DMS153 treated with DMSO at 0.1 percent for 48 hours (cell line): ENCODE measurements around the gene MOCS3.

Experiments used
- DNase-seq: peaks from one replicate; lab custom pipeline; 2025; ENCODE audit not compliant: unreplicated experiment; lab: John Stamatoyannopoulos, UW

Gene MOCS3, protein sequence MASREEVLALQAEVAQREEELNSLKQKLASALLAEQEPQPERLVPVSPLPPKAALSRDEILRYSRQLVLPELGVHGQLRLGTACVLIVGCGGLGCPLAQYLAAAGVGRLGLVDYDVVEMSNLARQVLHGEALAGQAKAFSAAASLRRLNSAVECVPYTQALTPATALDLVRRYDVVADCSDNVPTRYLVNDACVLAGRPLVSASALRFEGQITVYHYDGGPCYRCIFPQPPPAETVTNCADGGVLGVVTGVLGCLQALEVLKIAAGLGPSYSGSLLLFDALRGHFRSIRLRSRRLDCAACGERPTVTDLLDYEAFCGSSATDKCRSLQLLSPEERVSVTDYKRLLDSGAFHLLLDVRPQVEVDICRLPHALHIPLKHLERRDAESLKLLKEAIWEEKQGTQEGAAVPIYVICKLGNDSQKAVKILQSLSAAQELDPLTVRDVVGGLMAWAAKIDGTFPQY

DNA sequence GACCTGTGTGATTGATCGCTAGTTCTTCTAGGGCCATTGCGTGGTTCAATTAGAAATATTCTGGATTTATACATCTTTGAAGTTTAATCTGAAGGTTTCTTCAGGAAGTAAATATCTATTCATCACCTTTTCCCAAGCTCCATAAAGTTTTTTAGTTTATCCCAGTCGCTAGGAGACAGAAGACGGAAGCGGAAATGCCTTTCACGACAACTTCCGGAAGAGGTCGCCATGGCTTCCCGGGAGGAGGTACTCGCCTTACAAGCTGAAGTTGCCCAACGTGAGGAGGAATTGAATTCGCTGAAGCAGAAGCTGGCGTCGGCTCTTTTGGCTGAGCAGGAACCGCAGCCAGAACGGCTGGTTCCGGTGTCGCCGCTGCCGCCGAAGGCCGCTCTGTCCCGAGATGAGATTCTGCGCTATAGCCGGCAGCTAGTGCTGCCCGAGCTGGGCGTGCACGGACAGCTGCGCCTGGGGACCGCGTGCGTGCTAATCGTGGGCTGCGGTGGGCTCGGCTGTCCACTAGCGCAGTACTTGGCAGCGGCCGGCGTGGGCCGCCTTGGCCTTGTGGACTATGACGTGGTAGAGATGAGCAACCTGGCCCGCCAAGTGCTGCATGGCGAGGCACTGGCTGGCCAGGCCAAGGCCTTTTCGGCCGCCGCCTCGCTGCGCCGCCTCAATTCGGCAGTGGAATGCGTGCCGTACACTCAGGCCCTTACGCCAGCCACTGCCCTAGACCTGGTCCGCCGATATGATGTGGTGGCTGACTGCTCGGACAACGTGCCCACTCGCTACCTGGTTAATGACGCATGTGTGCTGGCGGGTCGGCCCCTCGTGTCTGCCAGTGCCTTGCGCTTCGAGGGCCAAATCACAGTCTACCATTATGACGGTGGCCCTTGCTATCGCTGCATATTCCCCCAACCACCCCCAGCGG lies at the start of gene MOCS3:
MOCS3 (plus strand) TSS at position 204 of the 928 bp plus-strand sequence; CDS start at position 229, 25 bp downstream.
- peak; percentile 89 for DNase-seq

DNA sequence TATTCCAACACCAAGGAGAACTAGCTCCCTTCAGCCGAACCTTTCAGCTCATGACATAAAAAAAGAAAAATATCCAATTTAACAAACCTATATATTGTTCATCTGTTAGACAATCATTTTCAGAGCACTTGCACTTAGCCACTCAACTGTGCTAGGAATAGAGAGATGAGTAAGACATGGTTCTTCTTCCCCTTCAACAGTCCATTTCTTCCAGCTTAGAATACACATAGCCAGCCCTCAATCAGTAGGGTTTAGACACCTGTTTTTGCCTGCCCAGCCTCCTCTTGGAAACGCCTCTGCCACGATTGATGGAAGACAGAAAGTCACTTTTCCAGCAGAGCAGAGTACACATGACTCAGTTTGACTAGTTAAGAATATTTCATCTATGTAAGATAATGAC lies 49.2 kb upstream of the MOCS3 start:
- no peak for DNase-seq

DNA sequence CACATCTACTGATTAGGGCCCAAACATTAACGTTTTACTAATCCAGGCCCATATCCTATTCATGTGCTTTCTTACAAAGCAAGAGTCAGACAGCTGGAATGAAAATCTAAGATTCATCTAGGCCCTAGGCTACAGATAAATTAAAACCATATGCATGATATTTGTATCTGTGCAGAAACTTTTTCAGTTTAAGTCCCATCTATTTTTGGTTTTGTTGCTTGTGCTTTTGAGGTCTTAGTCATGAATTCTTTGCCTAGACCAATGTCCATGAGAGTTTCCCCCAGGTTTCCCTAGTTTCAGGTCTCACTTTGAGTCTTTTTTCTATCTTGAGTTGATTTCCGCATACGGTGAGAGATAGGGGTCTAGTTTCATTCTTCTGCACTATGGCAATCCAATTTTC lies 47.6 kb upstream of the MOCS3 start:
- no peak for DNase-seq

DNA sequence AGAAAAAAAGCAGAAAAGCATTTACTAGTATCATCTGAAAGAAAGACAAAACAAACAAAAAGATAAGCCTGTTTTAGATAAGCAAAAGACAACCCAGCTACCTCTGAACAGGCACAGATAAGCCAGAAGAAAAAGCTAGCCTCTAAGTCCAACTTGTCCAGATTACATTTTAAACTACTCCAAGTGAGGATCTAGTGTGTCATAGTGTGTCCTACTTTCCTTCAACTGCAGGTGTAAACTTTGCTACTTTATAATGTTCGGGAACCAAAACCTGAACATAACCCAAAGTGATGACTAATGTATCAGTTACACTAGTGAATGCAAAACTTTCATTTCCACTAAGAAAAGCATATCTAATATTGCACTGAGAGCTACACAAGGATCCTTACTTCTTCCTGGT lies 46.9 kb upstream of the MOCS3 start:
- DNase-seq, result no peak

DNA sequence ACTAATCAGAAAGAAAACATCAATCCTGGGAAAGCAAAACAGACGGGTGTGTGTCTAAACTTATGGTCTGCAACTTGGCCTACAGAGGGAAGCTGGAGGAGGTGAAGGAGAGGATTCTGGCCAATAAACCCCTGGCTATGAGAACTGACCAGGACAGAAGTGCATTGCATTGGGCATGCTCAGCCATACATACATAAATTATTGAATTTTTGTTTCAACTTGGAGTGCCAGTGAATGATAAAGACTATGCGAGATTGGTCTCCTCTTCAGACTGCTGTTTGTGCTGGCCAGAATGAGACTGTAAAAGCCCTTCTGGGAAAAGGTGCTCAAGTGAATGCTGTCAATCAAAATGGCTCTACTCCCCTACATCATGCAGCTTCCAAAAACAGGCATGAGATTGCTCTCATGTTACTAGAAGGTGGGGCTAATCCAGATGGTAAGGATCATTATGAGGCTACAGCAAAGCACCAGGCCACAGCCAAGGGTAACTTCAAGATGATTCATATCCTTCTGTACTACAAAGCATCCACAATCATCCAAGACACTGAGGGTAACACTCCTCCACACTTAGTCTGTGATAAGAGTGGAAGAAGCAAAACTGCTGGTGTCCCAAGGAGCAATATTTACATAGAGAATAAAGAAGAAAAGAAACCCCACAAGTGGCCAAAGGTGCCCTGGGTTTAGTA lies 44.8 kb upstream of the MOCS3 start:
- no peak for DNase-seq

DNA sequence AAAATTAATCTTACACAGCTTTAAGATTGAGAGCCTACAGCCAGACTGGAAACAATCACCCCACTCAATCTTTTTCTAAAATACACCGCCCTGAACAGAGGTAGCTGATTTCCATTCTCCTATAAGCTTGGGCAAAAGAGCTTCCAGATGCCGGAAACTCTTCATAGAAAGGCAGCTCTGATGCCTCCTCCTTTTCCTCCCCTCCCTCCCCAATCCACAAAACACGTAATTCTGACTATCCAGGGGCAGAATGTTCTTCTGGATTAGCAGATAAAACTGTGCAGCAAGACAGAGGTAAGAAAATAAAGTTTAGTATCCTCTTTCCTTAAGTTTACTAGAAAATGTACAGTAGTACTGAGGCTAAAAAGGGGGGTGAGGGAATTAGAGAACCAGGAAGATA lies 43.2 kb upstream of the MOCS3 start:
- no peak for DNase-seq

DNA sequence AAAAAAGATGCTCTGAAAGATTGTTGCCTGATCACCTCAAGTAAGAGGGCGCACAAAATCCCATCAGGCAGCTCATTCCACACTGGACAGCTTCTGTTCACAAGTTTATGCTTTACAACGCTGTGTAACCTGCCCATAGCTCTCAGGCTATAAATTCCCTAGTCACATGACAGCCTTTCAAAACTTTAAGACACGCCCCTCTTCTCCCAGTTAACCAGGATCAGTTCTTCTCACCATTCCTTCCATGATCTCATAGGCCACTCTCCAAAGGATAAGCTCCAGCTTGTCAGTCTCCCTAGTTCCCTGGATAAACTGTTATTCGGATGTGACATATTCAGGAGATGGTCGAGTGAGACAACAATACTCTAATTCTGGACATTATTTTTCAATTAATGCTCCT lies 42.4 kb upstream of the MOCS3 start:
- no peak for DNase-seq

DNA sequence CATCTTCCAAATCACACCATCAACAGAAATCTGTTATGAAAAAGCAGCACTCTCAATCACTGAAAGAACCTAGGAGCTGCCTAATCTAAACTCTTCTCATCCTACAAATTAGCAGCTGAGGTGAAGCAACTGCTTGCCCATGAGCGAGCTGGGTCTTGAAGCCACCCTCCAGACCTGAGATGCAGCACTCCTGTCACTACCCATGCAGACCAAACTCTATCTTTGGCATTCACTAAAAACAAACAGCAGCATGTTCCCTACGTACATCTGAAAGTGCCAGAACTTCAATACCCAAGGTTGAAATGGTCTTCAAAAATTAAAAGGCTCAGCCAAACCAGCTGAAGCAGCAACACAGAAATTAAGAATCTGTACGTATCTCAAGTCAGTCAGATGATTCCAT lies 41.7 kb upstream of the MOCS3 start:
- no peak for DNase-seq

DNA sequence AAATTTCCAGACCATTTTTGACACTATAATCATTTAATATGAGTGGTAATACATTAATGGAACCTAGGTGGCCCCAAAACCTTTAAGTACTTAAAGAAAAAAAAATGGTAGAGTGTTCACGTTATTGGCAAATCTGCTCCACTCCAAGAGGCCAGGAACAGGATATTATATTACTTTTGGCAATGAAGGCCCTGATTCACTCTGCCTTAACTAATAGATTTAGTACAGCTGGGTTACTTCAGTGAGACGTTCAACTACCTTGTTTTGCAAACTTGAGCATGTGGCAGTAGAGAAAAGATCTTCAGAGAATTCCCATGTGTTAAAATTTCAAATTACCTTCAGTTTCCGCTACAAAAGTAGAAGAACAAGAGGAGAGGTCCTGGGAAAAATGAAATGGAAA lies 40.2 kb upstream of the MOCS3 start:
- DNase-seq, result no peak

DNA sequence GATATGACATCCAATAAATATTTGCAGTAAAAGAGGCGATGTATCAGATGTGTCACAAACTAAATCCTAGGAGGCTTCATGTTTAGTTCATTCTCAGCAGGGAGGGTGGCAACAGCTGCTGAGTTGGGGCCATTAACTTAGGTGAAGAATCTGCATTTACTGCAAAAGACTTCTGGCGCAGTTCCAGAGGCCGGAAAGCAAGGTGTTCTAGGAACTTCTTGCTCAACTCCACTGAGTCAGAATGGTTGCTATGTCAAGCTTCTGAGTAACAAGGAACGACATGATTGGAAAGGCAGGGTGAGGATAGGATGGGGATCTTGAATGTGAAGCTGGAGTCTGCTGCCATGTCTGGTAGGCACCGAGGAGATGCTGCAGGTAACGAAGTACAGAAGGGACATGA lies 39.1 kb upstream of the MOCS3 start:
- DNase-seq, result no peak

DNA sequence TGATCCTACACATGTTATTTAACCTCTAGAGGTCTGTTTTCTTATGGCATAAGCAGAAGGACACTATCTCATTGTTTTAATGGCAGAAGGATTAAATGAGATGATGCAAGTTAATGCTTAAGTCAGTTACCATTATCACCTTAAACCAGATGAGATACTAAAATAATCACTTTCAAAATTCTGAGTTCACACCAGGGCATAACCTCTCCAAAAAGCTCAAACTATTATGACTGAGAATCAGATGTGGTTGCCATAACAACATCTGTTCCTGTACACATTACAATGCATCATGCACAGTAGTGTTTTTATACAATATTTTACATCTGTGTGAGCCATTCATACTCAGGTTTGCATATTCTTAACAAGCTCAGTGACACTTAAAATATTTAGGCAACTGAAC lies 37.6 kb upstream of the MOCS3 start:
- no peak for DNase-seq

DNA sequence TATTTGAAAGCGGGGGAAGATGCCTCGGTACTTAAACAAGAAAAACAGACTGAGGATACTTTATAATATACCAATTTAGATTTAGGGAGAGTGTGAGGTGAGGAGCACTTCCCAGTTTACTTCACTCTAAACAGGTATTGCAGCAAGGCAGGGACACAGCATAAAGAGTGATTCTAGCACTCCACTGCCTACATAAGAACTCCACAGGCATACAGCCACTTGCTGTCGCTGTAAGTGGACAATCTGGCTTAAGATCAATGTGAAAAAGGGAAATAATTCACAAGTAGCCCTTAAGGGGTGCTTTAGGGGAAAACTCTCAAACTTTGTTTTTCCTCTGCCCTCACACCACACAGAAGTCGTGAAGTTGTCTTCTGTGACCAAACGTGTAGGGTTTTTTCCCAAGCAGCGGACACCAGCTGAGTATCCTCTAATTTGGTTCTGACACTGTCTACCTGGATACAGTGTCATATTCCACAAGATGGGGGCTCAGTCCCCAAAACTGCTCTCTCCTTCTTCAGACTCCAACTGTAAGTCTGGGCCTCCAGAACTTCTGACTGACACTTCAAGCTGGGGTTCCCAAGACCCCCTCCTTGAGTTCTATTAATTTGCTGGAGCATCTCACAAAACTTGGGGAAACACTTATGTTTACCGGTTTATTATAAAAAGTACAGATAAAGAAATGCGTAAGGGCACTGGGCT lies 36.7 kb upstream of the MOCS3 start:
- DNase-seq, result no peak

DNA sequence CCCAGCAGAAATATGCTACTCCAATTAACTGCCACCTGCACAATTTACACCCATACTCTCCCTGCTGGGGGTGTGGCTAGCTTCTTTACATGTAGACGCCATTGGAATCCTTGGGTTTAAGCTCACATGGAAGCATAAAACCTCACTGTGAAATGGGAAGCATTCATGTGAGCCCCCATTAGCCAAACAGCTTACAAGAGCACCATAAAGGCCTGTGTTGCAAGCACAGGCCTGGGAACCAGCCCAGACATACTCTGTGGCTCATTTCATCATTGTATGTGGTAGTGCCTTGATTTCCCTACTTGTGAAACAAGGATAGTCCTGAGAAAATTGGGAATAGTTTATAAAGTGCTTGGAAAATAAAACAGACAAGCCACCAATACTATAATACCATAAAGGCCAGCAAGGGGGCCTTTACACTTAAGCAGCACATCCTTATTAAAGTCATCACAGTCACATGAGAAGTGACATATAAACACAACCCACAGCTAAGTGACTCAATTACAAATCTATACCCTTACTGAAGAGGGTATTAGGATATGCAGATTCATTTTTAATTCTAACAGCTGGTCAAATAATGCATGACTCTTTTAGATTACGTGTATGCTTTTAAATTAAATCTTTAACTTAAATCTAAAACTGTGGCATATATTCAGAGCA lies 34.2 kb upstream of the MOCS3 start:
- no peak for DNase-seq

DNA sequence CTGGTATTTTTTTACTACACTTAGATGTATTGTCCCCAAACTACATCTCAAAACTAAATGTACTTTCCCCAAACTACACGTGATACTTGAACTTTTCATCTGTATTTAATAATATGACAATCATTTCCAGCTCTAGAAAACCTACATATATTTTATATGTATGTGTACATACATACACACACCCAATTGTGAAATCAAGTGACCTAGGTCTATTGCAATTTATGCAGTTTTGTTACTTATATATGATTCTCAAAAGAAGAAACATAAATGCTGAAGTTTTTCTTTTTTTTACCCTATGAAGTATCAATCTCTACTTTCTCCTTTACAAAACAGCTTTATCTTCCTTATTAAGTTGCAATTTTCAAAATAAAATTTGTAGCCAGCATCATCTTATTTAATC lies 32.1 kb upstream of the MOCS3 start:
- no peak for DNase-seq

DNA sequence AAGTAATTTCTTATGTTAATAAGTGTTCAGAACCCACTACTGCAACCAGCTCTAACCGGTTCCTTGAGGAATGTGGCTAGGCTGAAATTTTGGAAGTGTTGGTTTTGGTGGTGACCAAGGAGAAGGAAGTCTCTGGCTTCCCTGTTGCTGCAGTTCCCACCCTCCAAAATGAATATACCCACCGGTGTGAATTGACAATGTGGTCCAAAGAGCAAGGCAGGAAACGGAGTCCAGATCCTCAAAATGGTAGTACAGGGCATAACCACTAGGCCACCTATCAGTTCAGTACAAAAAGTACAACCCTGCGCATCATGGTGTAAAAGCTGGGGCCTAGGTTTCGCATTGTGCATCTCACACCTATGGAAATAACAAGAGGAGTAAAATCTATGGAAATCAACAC lies 30.1 kb upstream of the MOCS3 start:
- no peak for DNase-seq

DNA sequence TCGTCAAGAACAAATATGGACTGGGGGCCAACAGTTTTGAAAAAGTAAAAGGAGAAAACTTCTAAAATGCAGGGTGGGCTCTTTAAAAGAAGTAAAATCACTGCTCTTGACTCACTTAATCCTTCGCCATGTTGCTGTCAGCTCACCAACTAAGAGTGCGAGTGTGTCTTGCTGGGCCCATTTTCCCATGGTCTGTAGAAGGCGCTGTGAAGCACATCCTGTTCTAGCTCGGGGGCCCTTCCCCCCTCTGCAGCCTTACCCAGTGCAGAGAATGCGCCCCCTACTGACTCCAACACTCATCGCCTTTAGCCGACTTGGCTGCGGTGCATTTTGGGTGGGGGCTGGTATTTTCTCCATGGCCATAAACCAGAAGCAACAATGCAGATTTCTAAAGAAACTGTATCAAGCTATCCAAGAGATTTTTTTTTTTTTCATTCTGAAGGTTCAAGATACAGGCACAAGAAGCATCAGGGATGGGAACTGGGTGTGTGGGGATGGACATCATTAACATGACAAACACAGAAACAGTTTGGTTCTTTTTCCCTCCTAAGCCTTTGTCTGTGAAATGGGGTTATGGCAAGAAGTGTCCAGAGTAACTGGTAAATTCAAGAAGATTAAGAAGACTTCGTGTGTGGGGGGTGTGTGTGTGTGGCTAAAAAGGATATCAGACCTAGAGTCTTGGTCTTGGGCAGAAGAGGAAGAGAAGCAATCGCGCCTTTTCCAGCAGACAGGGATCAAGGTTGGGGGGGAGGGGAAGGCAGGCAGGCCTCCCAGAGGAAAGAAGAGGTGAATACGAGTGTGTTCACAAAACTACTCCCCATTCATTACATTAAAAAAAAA lies 29.1 kb upstream of the MOCS3 start:
- peak; percentile 79 for DNase-seq

DNA sequence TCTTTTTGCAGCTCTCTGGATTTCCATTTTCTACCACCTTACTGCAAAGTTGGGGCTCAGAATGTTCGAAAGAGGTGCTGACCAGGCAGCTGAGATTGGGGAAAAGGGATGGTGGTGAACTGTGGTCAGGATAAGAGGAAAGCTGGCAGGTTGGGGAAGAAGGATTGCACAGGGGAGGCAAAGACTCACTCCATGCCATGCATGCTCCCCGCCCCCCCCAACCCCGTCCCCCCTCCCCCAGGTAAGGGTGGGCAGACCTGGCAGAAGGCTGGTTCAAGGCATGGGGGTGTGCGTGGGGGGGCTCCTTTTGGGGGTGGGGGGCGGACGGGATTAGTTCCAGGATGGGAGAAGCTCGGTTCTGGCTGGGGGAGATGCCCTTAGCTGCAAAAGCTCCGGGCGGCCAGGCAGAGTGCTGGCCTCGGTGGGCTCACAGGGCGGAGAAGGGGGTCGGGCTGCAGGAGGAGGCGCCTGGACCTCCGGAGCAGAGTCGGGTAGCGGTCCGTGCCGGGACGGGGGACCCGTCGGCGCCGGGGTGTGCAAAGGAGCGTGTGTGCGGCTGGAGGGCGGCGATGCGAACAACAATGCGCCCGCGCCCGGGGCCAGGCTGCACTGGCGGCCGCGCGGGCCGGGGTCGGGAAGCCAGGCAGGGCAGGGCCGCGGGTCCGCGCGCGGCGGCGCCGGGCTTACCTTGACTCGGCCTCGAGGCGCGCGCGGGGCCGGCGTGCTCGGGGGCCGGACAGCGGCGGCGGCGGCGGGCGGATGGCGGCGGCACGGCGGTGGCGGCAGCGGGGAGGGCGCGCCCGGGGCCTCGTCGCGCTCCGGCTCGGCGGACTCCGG lies 28.3 kb upstream of the MOCS3 start:
- no peak for DNase-seq

DNA sequence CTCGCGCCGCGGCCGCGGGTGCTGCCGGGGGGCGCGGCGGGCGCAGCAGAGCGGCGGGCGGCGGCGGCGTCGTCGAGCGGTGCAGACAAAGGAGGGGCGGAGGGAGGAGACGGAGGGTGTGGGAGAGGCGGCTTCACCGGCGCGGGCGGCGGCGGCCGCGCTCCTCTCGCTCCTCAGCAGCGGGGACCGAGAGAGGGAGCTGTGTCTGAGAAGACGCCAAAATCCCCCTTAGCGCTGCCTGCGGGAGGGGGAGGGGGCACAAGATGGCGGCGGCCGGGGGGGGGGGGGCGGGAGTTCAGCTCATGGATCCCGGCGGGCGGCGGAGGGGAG lies 27.7 kb upstream of the MOCS3 start:
- peak; percentile 33 for DNase-seq
